Smooth muscle cell (in vitro differentiated cells): ENCODE results near the gene OR51E2. TPM values are rescaled to one million over a fixed set of nuclear protein-coding genes. Genes with fewer than 3 reads are reported as not detected.

Source experiments
- DNase-seq: peaks from one replicate; lab custom pipeline; 2025; ENCODE audit not compliant: unreplicated experiment; lab: John Stamatoyannopoulos, UW
- H2AFZ ChIP-seq: fragments of 200-600 bp; sonication (generic); 2 replicates; pipeline ENCODE4 v1.6.0; 2016; ENCODE audit warnings: antibody characterized with exemption, low read depth, mild to moderate bottlenecking
- H3F3A ChIP-seq: fragments of 200-600 bp; sonication (generic); 2 replicates; pipeline ENCODE4 v1.6.0; 2017; ENCODE audit warnings: antibody characterized with exemption, low read depth
- H3K27ac ChIP-seq: fragments of 200-600 bp; sonication (generic); 2 replicates; pipeline ENCODE4 v1.5.1; 2016; ENCODE audit warnings: low read depth, mild to moderate bottlenecking
- H3K27me3 ChIP-seq: fragments of 200-600 bp; sonication (generic); 2 replicates; pipeline ENCODE4 v1.6.1; 2016; ENCODE audit warnings: low read depth, mild to moderate bottlenecking
- H3K36me3 ChIP-seq: fragments of 200-600 bp; sonication (generic); 2 replicates; pipeline ENCODE4 v1.5.1; 2016; ENCODE audit warnings: low read depth
- H3K4me1 ChIP-seq: fragments of 200-600 bp; sonication (generic); 2 replicates; pipeline ENCODE4 v1.5.1; 2016; ENCODE audit warnings: low read depth
- H3K4me2 ChIP-seq: fragments of 200-600 bp; sonication (generic); 2 replicates; pipeline ENCODE4 v1.6.0; 2016; ENCODE audit warnings: mild to moderate bottlenecking
- H3K4me3 ChIP-seq: fragments of 200-600 bp; sonication (generic); 2 replicates; pipeline ENCODE4 v1.5.1; 2016; ENCODE audit warnings: mild to moderate bottlenecking
- H3K79me2 ChIP-seq: fragments of 200-600 bp; sonication (generic); 2 replicates; pipeline ENCODE4 v1.6.0; 2016; ENCODE audit warnings: low read depth, mild to moderate bottlenecking
- H3K9ac ChIP-seq: fragments of 200-600 bp; sonication (generic); 2 replicates; pipeline ENCODE4 v1.6.0; 2016; ENCODE audit warnings: low read depth
- H3K9me3 ChIP-seq: fragments of 200-600 bp; sonication (generic); replicated peaks from 2 replicates; pipeline ENCODE4 v1.5.1; 2016; ENCODE audit warnings: low read depth
- H4K20me1 ChIP-seq: fragments of 200-600 bp; sonication (generic); 2 replicates; pipeline ENCODE4 v1.6.0; 2016; ENCODE audit warnings: low read depth
- CTCF ChIP-seq: fragments of 200-600 bp; sonication (generic); IDR thresholded peaks from 2 replicates; pipeline ENCODE4 v1.5.1; 2017; ENCODE audit warnings: borderline replicate concordance, mild to moderate bottlenecking, antibody characterized with exemption; ENCODE audit not compliant: insufficient read depth, poor library complexity, severe bottlenecking
- WGBS: methylation state at CpG from one replicate; pipeline ENCODE4 v1.1.7; 2016; ENCODE audit warnings: low lambda C conversion rate; 5-methylcytosine and 5-hydroxymethylcytosine counted together
- polyA plus RNA-seq: library from polyadenylated mRNA; unstranded; fragments of >200 nt; fragmentation: Nextera tagmentation; extraction: Ambion mirVana; gene quantifications from 2 replicates; pipeline ENCODE4 v1.2.1, GENCODE V29; 2016
- total RNA-seq: library from RNA; depleted of rRNA; stranded (reverse); fragments of >200 nt; gene quantifications from 2 replicates; pipeline ENCODE4 v1.2.3, GENCODE V29; 2014

Gene OR51E2
- total and polyA plus RNA-seq, 2 experiments from 2014 or later = not detected

- H3K79me2 ChIP-seq = no peaks in the 10 kb centered on the region
- H2AFZ ChIP-seq = no peak overlapping the region
- 76% methylated on average over 6 of the region's 6 CpGs for WGBS
- H3K9me3 ChIP-seq = no peaks in the 10 kb centered on the region
- H3K36me3 ChIP-seq = no peaks in the 10 kb centered on the region
- H3K4me2 ChIP-seq = no peak overlapping the region
- H4K20me1 ChIP-seq = no peaks in the 10 kb centered on the region
- H3K27me3 ChIP-seq = no peaks in the 10 kb centered on the region
- no peak overlapping the region for H3K27ac ChIP-seq
- DNase-seq = no peak
- H3K9ac ChIP-seq = no peak overlapping the region
- no peaks in the 10 kb centered on the region for H3F3A ChIP-seq
- H3K4me3 ChIP-seq = no peak overlapping the region
- no peak for TF ChIP-seq CTCF
- H3K4me1 ChIP-seq = peaks cover 4% of the 10 kb centered on the region
These were observed 34.8 kb downstream of the OR51E2 start for GRCh38 chr11:4662876-4663275.

- DNase-seq = no peak
- Histone ChIP-seq H3K9ac (no peak overlapping the region), H3K4me3 (no peak overlapping the region), H3K4me1 (peaks cover 4% of the 10 kb centered on the region), H3K79me2 (no peaks in the 10 kb centered on the region), H3K9me3 (no peaks in the 10 kb centered on the region), H3K4me2 (peak overlapping the region; percentile 27), H3F3A (no peaks in the 10 kb centered on the region), H3K27ac (no peak overlapping the region), H3K27me3 (no peaks in the 10 kb centered on the region), H4K20me1 (no peaks in the 10 kb centered on the region), H3K36me3 (no peaks in the 10 kb centered on the region), H2AFZ (no peak overlapping the region)
- no peak for TF ChIP-seq CTCF
- 77% methylated on average over 5 of the region's 5 CpGs for WGBS
These were observed 38.8 kb downstream of the OR51E2 start for GRCh38 chr11:4658629-4659445.

- H3K4me2 ChIP-seq = no peak overlapping the region
- H3K4me1 ChIP-seq = peaks cover 4% of the 10 kb centered on the region
- no peak overlapping the region for H3K4me3 ChIP-seq
- H3K27me3 ChIP-seq = peaks cover 4% of the 10 kb centered on the region
- no peak overlapping the region for H3K27ac ChIP-seq
- WGBS = 77% methylated on average over 2 of the region's 2 CpGs
- H3K9me3 ChIP-seq = no peaks in the 10 kb centered on the region
- DNase-seq = no peak
- H3K9ac ChIP-seq = no peak overlapping the region
- H4K20me1 ChIP-seq = no peaks in the 10 kb centered on the region
- no peak overlapping the region for H2AFZ ChIP-seq
- TF ChIP-seq CTCF = no peak
- no peaks in the 10 kb centered on the region for H3K36me3 ChIP-seq
- H3F3A ChIP-seq = no peaks in the 10 kb centered on the region
- H3K79me2 ChIP-seq = no peaks in the 10 kb centered on the region
These were observed 42.9 kb downstream of the OR51E2 start for GRCh38 chr11:4654635-4655369.
